Esophagus muscularis mucosa (tissue), 3 donors: ENCODE measurements around the gene TGFBR2.

Experiments used
- POLR2AphosphoS5 ChIP-seq, 2 donors: sonication (generic); formaldehyde crosslinking; IDR thresholded peaks; one replicate each; pipeline ENCODE4 v1.6.1; 2017; ENCODE audit warnings: antibody characterized with exemption in 2 of 2
- TF ChIP-seq, protein P1 (sequence below), 3 experiments: fragments of 200-600 bp in 2 of 3; fragments of 450-650 bp in 1 of 3; sonication (generic) in 2 of 3; IDR thresholded peaks; one replicate each; pipeline ENCODE4 v1.5.1; 2017 to 2019; ENCODE audit warnings: antibody characterized with exemption in 3 of 3, mild to moderate bottlenecking in 2 of 3, moderate library complexity in 1 of 3

DNA sequence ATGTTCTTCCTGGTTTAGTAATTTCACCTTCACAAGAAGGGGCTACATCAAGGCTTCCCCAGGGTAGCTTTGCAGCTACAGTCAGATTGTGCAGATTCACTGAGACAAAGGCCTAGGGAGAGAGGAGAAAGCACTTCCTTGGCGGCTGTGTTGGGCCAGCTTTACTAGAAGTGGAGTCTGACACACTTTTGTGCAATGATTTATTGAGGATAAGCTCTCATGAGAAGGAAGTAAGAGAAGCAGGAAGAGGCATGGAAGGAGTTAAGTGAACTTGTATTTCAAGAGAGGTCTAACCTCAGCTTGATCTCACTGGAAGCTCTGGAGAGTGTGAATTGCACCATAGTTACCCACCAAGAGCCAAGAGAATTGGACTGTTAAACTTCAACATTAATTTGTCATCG lies 78.9 kb downstream of the TGFBR2 start:
- TF ChIP-seq, protein P1, sequence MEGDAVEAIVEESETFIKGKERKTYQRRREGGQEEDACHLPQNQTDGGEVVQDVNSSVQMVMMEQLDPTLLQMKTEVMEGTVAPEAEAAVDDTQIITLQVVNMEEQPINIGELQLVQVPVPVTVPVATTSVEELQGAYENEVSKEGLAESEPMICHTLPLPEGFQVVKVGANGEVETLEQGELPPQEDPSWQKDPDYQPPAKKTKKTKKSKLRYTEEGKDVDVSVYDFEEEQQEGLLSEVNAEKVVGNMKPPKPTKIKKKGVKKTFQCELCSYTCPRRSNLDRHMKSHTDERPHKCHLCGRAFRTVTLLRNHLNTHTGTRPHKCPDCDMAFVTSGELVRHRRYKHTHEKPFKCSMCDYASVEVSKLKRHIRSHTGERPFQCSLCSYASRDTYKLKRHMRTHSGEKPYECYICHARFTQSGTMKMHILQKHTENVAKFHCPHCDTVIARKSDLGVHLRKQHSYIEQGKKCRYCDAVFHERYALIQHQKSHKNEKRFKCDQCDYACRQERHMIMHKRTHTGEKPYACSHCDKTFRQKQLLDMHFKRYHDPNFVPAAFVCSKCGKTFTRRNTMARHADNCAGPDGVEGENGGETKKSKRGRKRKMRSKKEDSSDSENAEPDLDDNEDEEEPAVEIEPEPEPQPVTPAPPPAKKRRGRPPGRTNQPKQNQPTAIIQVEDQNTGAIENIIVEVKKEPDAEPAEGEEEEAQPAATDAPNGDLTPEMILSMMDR (IDR thresholded peaks at IDR 0.05): no peak
- no peak for TF ChIP-seq POLR2AphosphoS5 (IDR thresholded peaks at IDR 0.05)
